HG02840 (cell line): ENCODE measurements around the gene SPON2.

Experiments used
- ATAC-seq: cut with Tn5 transposase; IDR thresholded peaks from one replicate; pipeline ENCODE4 v1.9.1; 2021; ENCODE audit warnings: mild to moderate bottlenecking, moderate library complexity, moderate number of reproducible peaks; ENCODE audit not compliant: unreplicated experiment, low FRiP score

SPON2 gene

GRCh38 chr4:1195891-1196401 lies 23.6 kb upstream of the SPON2 start:
- no peak for ATAC-seq

DNA sequence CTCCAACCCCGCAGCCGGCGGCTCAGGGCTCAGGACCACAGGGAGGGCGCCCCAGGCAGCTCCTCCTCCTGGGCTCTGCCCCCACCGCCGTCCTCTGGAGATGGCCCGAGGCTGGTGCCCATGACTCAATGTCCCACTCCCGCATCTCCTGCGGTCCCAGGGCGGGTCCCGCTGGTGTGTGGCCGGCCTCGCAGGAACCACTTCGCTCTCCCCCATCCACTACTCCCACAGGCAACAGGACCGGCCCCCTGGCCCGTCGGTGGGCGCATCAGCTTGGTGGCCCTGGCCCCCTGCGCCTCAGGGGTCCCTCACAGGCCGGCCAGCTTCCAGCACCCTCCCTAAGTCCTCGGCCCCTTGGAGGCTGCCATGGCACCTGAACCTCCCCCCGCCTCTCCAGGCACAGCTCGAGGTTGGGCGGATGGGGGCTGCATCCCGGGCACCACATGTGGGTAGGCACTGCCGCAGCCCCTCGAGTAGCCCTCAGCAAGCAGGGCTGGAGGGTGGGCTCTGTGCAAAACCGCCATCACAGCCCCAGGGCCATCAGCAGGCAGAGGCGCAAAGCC lies 22.8 kb upstream of the SPON2 start:
- no peak for ATAC-seq

- no peak for ATAC-seq
These were observed 21.9 kb upstream of the SPON2 start for GRCh38 chr4:1194010-1194900.

GRCh38 chr4:1193206-1194009 lies 21.0 kb upstream of the SPON2 start:
- ATAC-seq = no peak

DNA sequence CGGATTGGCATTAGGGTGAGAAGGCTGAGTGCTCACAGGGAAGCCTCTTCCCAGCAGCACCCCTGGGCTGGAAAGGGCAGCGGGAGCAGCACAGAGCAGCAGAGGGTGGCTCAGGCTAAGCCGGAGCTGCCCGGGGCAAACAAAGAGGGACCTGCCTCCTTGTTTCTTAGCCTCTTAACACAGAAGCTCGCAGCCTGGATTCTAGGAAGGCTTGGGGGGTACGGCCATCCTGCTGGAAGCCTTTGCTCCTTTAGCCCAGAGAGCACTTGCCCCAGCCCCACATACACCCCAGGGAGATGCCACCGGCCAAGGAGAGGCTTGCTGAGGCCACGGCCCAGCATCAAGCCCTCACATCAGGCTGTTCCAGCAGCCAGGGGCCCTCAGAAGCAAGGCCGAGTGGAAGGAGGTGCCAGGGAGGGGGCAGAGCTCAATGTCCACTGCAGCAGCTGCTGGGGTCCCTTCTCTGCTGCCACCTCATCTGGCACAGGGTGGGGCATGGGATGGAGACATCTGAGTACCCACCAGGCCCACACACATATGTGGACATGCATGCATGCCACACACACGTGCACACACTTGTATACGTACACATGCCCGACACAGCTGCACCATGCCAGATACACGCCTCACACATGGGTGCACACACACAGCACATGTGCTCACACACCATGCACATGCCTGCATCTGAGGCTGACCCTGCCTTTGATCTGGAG lies 20.3 kb upstream of the SPON2 start:
- ATAC-seq = no peak

DNA sequence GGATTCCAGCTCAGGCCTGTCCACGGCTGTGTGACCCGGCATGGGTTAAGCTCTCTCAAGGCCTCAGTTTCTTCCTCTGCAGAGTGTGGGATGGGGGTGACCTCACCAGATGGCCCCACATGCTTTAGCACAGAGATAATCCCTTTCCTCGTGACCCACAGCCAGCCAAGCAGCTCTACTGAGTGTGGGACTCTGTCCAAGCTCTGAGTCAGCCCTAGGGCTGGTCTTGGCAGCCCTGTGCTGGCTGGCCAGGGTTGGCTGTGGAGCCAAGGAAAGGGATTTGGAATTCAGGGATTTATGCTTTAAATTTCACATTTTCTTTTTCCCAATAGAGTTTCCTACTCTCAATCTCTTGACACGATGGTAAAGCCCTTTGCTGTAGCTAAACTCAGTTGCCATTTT lies 19.7 kb upstream of the SPON2 start:
- no peak for ATAC-seq

- no peak for ATAC-seq
These were observed 19.2 kb upstream of the SPON2 start for GRCh38 chr4:1191621-1192020.

GRCh38 chr4:1187182-1187581 lies 14.8 kb upstream of the SPON2 start:
- ATAC-seq = no peak

DNA sequence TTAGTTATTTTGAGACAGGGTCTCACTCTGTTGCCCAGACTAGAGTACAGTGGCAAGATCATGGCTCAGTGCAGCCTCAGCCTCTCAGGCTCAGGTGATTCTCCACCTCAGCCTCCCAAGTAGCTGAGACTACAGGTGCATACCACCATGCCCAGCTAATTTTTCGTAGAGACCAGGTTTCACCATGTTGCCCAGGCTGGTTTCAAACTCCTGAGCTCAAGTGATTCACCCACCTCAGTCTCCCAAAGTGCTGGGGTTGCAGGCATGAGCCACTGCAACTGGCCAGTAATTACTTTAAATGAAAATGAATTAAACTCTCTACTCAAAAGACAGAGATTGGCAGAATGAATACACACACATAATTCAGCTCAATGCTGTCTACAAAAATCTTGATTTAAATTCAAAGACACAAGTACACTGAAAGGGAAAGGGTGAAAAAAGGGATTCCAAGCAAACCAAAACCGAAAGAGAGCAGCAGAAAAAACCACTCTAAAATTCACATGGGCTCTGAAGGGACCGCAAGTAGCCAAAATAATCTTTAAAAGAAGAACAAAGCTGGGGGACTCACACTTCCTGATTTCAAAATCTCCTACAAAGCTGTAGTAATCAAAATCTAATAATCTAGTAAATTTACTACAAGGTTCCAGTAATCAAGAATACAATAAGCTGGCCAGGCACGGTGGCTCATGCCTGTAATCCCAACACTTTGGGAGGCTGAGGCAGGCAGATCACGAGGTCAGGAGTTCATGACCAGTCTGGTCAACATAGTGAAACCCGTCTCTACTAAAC lies 11.8 kb upstream of the SPON2 start:
- ATAC-seq = no peak

GRCh38 chr4:1182313-1182712 lies 9.9 kb upstream of the SPON2 start:
- no peak for ATAC-seq

DNA sequence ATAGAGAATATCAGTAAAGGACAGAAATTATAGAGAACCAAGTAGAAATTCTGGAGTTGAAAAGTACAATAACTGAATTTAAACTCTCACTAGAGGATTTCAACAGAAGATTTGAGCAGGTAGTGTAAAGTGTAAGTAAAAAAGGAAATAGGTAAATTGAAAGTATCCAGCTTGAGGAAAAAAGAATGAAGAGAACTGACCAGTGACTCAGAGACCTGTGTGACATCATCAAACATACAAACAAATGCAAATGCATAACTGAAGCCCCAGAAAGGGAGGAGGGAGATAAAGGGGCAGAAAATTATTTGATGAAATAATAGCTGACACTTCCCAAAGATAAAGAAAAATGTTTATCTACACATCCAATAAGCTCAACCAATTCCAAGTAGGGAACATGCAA lies 8.3 kb upstream of the SPON2 start:
- no peak for ATAC-seq

DNA sequence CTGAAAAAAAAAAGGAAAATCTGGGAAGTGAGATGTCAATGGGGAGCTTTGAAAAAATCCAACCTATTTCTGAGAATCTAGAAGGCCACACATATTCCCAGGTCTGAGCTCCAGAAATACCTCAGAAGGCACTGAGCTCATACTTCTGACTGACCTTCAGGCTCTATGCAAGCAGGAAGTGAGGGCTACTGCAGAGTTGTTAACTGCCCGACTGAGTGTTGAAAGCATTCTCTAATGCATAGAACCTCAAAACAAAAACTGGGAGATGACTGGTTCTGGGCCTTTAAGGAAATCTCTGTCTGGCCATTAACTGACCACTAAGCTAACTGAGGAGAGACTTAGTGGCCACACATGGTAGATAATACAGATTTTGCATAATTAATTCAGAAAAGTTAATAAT lies 7.6 kb upstream of the SPON2 start:
- ATAC-seq = no peak

- no peak for ATAC-seq
These were observed 6.7 kb upstream of the SPON2 start for GRCh38 chr4:1179089-1179441.

DNA sequence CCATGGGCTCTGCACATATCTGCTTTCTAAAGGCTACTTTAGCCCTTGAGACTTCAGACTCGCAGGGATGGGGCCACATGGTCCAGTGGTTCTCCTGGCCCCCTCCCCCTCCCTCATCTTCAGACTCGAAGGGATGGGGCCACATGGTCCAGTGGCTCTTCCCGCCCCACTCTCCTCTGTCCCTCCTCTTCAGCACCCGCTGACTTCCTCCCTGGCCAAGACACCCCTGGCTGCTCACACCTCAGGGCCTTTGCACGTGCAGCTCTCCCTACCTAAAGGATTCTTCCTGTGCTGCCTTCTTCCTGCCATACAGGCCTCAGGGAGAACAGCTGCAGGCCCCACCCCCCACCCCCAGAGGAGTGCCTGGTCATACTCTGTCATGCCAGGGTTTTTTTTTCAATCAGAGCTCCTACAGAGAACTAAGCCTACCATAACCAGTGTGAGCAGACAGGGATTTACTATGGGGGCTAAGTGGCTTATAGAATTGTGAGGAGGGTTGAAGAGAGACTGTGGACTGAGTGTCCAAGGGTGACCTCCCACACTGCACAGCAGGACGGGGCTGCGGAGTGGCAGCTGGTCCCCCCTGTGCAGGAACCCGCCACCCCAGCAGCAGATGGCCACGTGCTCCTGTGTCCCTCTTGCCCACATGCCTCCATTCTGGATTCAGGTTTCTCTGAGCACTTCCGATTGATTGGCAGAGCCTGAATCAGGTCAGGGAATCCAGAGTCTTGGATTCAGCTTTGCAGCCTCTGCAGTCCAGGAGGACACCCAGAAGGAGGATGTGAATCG lies 6.1 kb upstream of the SPON2 start:
- no peak for ATAC-seq

GRCh38 chr4:1177274-1178141 lies 5.1 kb upstream of the SPON2 start:
- ATAC-seq = no peak

- no peak for ATAC-seq
These were observed 4.3 kb upstream of the SPON2 start for GRCh38 chr4:1176398-1177273.

- ATAC-seq = no peak
These were observed 3.3 kb upstream of the SPON2 start for GRCh38 chr4:1175635-1176229.
